Brain microvascular endothelial cell (primary cell): ENCODE results near the gene MEGF11.
A peak's percentile ranks its signal among the peaks of the same experiment; 100 is the strongest.

Experiments used
- DNase-seq: peaks from one replicate; pipeline ENCODE4 v3.0.0-alpha.2; 2020
- H3K27ac ChIP-seq: fragments of 250-450 bp; sonication (Bioruptor Pico); 2 replicates; pipeline ENCODE4 v1.5.1; 2020; ENCODE audit warnings: mild to moderate bottlenecking, moderate library complexity
- H3K27me3 ChIP-seq: fragments of 250-450 bp; sonication (Bioruptor Pico); replicated peaks from 2 replicates; pipeline ENCODE4 v1.5.1; 2020; ENCODE audit warnings: mild to moderate bottlenecking
- H3K36me3 ChIP-seq: fragments of 250-450 bp; sonication (Bioruptor Pico); replicated peaks from 2 replicates; pipeline ENCODE4 v1.5.1; 2020; ENCODE audit warnings: mild to moderate bottlenecking
- H3K4me3 ChIP-seq: 2 replicates; pipeline ENCODE4 v1.5.1; 2011; ENCODE audit warnings: low read depth, mild to moderate bottlenecking, control low read depth, low read length, moderate library complexity
- CTCF ChIP-seq: IDR thresholded peaks from 2 replicates; pipeline ENCODE4 v1.5.1; 2011; ENCODE audit warnings: low read depth, mild to moderate bottlenecking, moderate library complexity, low read length, control low read depth, inconsistent platforms; ENCODE audit errors: missing control alignments
- in situ Hi-C: cut with HindIII; loops from 2 replicates; pipeline ENCODE4 v1.10.0; 2017; ENCODE audit warnings: low sequenced_read_pairs, low pct_ligation_motif_present

The MEGF11 gene

DNA sequence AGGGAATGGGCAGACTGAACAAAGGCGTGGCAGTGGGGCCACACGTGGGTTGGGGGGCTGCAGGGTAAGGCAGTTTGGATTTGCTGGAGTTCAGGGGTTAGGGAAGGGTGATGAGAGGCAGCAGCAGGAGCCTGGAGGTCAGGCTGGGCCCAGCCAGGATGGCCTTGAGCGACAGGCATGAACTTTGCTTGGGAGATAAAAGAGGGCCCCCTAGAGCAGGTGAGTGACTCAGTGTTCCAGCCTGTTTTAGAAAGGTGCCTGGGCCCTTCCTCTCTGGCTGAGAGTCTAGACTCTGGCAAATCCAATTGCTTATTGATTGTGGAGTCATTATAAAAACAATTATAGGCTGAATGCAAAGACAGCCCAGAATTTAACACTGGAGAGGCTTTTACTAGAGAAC is 309.1 kb downstream of the MEGF11 start:
- Histone ChIP-seq H3K36me3 (no peaks in the 10 kb centered on the region), H3K4me3 (no peak overlapping the region), H3K27me3 (no peaks in the 10 kb centered on the region), H3K27ac (no peak overlapping the region)
- DNase-seq, result no peak
- no peak for TF ChIP-seq CTCF
- in situ Hi-C loops, result no loop called here

DNA sequence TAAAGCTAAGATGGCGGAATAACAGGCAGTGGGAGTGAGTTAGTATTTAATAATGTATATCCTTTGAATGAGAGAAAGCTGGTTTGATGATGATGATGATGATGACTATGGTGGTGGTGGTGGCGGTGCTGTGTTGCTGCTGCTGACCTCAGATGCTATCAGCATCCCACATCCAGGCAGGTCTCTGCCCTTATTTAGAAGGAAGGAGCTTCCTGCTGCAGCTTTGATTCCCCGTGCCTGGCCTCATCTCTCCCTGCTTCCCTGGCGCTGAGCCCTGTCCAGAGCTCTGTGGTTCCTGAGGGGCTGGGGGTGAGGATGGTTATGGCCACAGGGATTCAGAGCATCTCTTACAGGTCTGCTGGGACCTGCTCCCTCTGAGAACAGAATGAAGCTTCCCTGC is 311.1 kb downstream of the MEGF11 start:
- in situ Hi-C loops, result no loop called here
- Histone ChIP-seq H3K36me3 (no peaks in the 10 kb centered on the region), H3K4me3 (no peak overlapping the region), H3K27me3 (no peaks in the 10 kb centered on the region), H3K27ac (no peak overlapping the region)
- DNase-seq, result no peak
- no peak for TF ChIP-seq CTCF

GRCh38 chr15:65940618-65940909 is 313.0 kb downstream of the MEGF11 start:
- Histone ChIP-seq H3K27me3 (no peaks in the 10 kb centered on the region), H3K27ac (peak overlapping the region; percentile 29), H3K4me3 (no peak overlapping the region), H3K36me3 (no peaks in the 10 kb centered on the region)
- in situ Hi-C loops, result no loop called here
- TF ChIP-seq CTCF, result no peak
- DNase-seq, result peak; percentile 12

GRCh38 chr15:65939901-65940617 is 313.5 kb downstream of the MEGF11 start:
- DNase-seq, result peak; percentile 77
- H3K4me3 ChIP-seq, result no peak overlapping the region
- no peaks in the 10 kb centered on the region for H3K27me3 ChIP-seq
- peak overlapping the region; percentile 29 for H3K27ac ChIP-seq
- in situ Hi-C loops, result no loop called here
- H3K36me3 ChIP-seq, result no peaks in the 10 kb centered on the region
- no peak for TF ChIP-seq CTCF

GRCh38 chr15:65938604-65939003 is 314.9 kb downstream of the MEGF11 start:
- Histone ChIP-seq H3K27me3 (no peaks in the 10 kb centered on the region), H3K27ac (no peak overlapping the region), H3K4me3 (no peak overlapping the region), H3K36me3 (no peaks in the 10 kb centered on the region)
- TF ChIP-seq CTCF, result no peak
- no peak for DNase-seq
- in situ Hi-C loops, result no loop called here

DNA sequence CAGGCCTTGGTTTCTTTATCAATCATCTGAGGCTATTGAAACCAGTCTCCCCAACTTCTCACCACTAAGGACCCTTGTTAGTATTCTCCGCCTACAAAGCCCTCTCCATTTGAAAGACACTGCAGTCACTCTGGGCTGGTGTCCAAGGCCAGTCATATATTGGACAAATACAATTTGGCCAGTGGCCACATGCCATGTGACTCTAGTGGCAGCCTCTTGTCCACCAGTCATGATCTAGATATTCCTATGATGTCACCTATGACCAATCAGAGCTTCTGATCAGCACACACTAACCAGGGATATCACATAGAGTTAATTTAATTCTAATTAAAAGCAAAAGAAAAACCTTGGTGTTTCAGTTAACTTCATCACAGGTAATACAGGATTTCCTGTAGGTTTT is 316.1 kb downstream of the MEGF11 start:
- in situ Hi-C loops, result no loop called here
- TF ChIP-seq CTCF, result no peak
- Histone ChIP-seq H3K36me3 (no peaks in the 10 kb centered on the region), H3K27ac (no peak overlapping the region), H3K4me3 (no peak overlapping the region), H3K27me3 (no peaks in the 10 kb centered on the region)
- DNase-seq, result peak; percentile 16
